ENCODE results near the gene LYRM1. TPM values are rescaled to one million over a fixed set of nuclear protein-coding genes. Genes with fewer than 3 reads are reported as not detected.
A peak's percentile ranks its signal among the peaks of the same experiment; 100 is the strongest.

LYRM1 gene
- total RNA-seq, 4 donors from 2014 or later, result 40.0 to 201 (median 51.0) TPM

DNA sequence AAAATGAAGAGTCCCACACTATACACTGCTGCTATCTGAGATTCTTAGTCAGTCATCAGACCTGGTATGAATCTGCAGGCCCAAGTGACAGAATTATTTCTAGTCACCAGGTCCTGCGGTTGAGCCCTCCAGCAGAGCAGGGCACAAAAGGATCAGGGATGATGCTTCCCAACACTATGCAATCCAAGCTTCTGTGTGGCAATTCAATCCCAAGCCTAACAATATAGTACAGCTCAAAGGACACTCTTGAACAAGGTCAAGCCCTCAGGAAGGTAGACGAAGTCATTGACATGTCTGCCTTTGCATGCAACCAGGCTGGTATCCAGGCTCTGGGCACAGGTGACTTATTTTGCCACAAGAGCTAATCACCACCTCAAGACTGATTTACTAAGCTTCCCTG is 6.2 kb upstream of the LYRM1 start:
- intact Hi-C loops (cut with DNase I; ENCODE audit: low total_unique reads), result no loop called here
- H3K4me1 ChIP-seq, result peaks cover 0 to 5% of the 10 kb centered on the region in 2 donors
- H3K27ac ChIP-seq, result no peak overlapping the region
- H3K9me3 ChIP-seq, result no peaks in the 10 kb centered on the region
- H3K36me3 ChIP-seq, result no peaks in the 10 kb centered on the region
- no peak overlapping the region for H3K4me3 ChIP-seq
- no peaks in the 10 kb centered on the region for H3K27me3 ChIP-seq
- TF ChIP-seq, protein P1, sequence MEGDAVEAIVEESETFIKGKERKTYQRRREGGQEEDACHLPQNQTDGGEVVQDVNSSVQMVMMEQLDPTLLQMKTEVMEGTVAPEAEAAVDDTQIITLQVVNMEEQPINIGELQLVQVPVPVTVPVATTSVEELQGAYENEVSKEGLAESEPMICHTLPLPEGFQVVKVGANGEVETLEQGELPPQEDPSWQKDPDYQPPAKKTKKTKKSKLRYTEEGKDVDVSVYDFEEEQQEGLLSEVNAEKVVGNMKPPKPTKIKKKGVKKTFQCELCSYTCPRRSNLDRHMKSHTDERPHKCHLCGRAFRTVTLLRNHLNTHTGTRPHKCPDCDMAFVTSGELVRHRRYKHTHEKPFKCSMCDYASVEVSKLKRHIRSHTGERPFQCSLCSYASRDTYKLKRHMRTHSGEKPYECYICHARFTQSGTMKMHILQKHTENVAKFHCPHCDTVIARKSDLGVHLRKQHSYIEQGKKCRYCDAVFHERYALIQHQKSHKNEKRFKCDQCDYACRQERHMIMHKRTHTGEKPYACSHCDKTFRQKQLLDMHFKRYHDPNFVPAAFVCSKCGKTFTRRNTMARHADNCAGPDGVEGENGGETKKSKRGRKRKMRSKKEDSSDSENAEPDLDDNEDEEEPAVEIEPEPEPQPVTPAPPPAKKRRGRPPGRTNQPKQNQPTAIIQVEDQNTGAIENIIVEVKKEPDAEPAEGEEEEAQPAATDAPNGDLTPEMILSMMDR (IDR thresholded peaks at IDR 0.05), result no peak
- no peak for TF ChIP-seq POLR2A (IDR thresholded peaks at IDR 0.05)
- DNase-seq, result no peak

DNA sequence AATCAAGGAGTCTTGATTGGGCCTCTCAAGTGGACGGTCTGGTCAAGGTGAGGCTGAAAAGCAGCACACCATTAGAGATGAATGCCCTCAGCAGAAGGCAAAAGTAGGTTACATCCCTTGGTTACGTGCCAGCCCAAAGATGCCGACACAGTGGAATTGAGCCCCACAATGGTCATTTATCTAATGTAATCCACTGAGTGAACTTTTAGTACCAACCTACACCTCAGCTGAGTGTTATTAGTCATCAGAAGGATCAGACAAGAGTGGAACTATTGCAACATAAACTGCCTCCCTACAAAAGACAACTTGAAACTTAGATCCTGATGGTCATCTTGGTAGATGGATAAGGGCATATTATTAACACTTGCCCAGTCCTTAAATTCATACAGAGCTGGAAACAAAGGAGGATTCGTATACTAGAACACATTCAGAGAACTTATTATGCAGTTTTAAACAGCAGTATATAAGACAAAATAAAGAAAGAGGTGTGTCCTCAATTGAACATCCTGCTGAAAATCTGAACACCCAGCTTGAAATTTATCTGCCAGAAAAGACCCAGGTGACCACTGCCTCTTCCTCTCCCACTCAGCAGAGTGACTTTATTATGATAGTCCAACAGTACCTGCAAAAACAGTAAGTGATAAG is 3.2 kb upstream of the LYRM1 start:
- Histone ChIP-seq H3K4me3 (no peak overlapping the region), H3K4me1 (peaks cover 0 to 6% of the 10 kb centered on the region in 2 donors), H3K27me3 (no peaks in the 10 kb centered on the region), H3K36me3 (no peaks in the 10 kb centered on the region), H3K27ac (peak overlapping the region in 1 of 2 donors; percentile 100), H3K9me3 (no peaks in the 10 kb centered on the region)
- no peak for DNase-seq
- intact Hi-C loops (cut with DNase I; ENCODE audit: low total_unique reads), result no loop called here
- TF ChIP-seq, protein P1 (IDR thresholded peaks at IDR 0.05), result no peak
- no peak for TF ChIP-seq POLR2A (IDR thresholded peaks at IDR 0.05)

DNA sequence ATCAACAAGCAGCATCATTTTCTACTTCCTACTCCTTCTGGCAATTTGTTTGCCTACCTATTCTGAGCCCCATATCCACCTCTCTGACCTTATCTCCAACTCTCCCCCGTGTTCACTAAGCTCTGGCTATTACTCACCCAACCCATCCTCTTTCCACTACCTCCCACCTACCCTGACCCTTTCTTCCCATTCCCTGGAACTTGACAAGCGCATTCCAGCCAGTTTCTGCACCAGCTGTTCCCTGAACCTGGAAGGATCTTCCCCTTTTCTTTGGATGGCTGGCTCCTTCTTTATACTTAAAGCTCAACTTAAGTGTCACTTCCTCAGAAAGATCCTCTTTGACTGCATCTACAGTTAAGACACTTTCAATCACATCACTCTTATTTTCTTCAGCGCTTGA is 2.6 kb upstream of the LYRM1 start:
- no peak for DNase-seq
- intact Hi-C loops (cut with DNase I; ENCODE audit: low total_unique reads), result no loop called here
- H3K27ac ChIP-seq, result peak overlapping the region in 1 of 2 donors; percentile 100
- peaks cover 0 to 11% of the 10 kb centered on the region in 2 donors for H3K4me1 ChIP-seq
- TF ChIP-seq, protein P1 (IDR thresholded peaks at IDR 0.05), result no peak
- no peak for TF ChIP-seq POLR2A (IDR thresholded peaks at IDR 0.05)
- H3K4me3 ChIP-seq, result peak overlapping the region in 1 of 2 donors; percentile 1
- H3K27me3 ChIP-seq, result no peaks in the 10 kb centered on the region
- H3K9me3 ChIP-seq, result no peaks in the 10 kb centered on the region
- H3K36me3 ChIP-seq, result no peaks in the 10 kb centered on the region

DNA sequence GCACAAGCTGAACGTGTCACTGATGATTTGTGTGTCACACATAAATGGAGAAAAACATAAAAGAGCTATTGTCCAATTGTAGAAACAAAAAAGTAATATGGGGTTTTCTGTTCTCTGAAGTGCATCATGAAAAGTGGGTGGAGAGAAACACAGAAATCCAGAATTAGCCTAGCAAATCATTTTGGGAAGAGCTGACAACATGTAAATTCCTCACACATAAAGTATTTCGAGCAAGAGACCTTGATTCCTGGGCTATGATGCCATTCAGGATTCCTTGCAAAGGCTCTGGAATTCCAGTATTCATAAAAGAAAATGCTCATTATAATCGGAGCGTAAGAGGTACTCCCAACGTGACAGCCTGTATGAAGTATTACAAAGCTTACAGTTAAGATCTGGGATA is 1.5 kb upstream of the LYRM1 start:
- intact Hi-C loops (cut with DNase I; ENCODE audit: low total_unique reads), result no loop called here
- Histone ChIP-seq H3K4me1 (peaks cover 0 to 16% of the 10 kb centered on the region in 2 donors), H3K4me3 (peak overlapping the region; percentile 71 to 98), H3K9me3 (no peaks in the 10 kb centered on the region), H3K36me3 (no peaks in the 10 kb centered on the region), H3K27me3 (no peaks in the 10 kb centered on the region), H3K27ac (peak overlapping the region; percentile 96 to 100)
- no peak for DNase-seq
- TF ChIP-seq, protein P1 (IDR thresholded peaks at IDR 0.05), result no peak
- no peak for TF ChIP-seq POLR2A (IDR thresholded peaks at IDR 0.05)

DNA sequence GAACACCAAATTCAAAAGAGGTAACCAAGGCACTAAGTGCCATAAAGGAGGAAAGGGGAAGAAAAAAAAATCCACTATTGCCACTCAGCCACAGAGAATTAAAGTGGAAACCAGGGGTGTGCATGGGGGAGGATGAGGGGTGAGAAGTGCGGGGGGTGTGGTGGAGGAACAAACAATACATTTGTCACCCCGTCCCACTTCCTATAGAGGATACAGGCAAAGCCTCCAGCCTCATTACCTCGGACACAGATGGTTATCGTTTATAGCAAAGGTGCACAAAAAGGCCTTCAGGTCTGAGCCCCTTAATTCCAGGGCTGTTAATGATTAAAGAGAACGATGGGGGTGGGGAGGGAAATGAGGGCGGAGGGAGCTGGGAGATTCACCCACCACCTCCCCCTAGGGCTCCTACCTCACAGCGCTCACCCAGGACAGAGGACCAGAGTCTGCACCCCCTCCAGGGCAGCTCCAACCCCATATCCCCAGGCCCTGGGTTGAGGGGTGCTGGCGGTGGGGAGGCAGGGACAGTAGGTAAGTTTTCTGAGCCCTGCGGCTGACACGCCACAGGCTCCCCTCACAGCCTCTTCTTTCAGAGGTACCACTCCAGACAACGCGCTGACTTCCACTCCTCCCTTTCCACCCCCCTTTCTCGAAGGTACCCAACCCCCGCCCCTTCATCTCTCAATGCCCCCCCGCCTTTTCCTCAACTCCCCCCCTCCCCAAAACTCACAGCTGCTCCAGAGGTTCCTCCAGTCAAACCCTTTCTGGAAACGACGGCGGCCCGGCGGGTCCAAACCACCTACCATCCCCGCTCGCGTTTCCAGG is 883 bp upstream of the LYRM1 start:
- peak overlapping the region; percentile 71 to 98 for H3K4me3 ChIP-seq
- no peaks in the 10 kb centered on the region for H3K36me3 ChIP-seq
- H3K4me1 ChIP-seq, result peaks cover 0 to 16% of the 10 kb centered on the region in 2 donors
- no peaks in the 10 kb centered on the region for H3K9me3 ChIP-seq
- DNase-seq, result no peak
- no peak for TF ChIP-seq POLR2A (IDR thresholded peaks at IDR 0.05)
- intact Hi-C loops (cut with DNase I; ENCODE audit: low total_unique reads), result loop anchor here (10.0 kb wide), 1 partner anchor 45 kb away; no protein-coding TSS in a partner anchor
- no peaks in the 10 kb centered on the region for H3K27me3 ChIP-seq
- peak overlapping the region; percentile 96 to 100 for H3K27ac ChIP-seq

Measured in uterus (tissue), 4 donors.